GM12875 (cell line): ENCODE data around the gene DPH2.

Experiments
- H3K4me3 ChIP-seq: one replicate; pipeline ENCODE4 v1.5.1; 2011; ENCODE audit warnings: low read depth, low read length, control low read depth
- TF ChIP-seq, protein P1 (sequence below): IDR thresholded peaks from 2 replicates; pipeline ENCODE4 v1.5.1; 2011; ENCODE audit warnings: low read depth, mild to moderate bottlenecking, control low read depth, inconsistent platforms, low read length, moderate library complexity, borderline replicate concordance; ENCODE audit not compliant: insufficient read depth

Gene DPH2

DNA sequence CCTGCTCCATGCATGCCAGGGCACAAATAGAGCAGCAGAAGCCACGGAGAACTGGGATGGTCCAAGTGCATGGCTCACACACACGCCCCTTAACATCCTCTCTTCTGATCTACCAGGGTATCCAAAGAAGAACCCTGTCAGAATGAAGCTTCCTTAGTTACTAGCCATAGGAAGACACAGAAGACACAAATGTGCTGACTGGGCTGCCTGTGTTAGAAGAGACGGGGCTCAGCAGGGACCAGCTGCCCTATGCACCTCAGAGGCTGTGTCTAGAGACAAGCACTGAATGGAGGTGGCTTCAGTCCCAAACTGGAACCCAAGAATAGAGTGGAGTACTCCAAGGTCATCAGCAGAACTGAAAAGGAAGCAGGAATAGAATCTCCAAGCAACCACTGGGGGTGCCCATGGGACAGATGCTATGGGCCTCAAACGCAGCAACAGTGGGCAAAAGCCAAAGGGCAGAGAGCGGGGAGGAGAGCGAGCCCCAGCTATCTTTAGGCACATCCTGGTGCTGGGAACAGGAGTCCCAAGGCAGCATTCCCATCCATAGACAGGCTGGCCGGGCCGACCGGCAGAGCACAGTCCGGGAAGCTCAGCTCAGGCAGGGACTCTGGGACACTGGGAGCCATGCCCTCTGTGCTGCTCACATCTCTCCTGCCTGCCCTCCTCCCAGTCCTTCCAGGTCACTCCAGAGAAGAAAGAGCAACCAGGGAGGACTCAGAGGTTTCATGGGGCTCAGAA, 51.9 kb downstream of the DPH2 start:
- no peak overlapping the region for H3K4me3 ChIP-seq
- TF ChIP-seq, protein P1, sequence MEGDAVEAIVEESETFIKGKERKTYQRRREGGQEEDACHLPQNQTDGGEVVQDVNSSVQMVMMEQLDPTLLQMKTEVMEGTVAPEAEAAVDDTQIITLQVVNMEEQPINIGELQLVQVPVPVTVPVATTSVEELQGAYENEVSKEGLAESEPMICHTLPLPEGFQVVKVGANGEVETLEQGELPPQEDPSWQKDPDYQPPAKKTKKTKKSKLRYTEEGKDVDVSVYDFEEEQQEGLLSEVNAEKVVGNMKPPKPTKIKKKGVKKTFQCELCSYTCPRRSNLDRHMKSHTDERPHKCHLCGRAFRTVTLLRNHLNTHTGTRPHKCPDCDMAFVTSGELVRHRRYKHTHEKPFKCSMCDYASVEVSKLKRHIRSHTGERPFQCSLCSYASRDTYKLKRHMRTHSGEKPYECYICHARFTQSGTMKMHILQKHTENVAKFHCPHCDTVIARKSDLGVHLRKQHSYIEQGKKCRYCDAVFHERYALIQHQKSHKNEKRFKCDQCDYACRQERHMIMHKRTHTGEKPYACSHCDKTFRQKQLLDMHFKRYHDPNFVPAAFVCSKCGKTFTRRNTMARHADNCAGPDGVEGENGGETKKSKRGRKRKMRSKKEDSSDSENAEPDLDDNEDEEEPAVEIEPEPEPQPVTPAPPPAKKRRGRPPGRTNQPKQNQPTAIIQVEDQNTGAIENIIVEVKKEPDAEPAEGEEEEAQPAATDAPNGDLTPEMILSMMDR = 0 out of 2 replicates have a peak, but pooled peaks have one; percentile 16
